Right lobe of liver (tissue), 6 donors: ENCODE data around the gene OLIG2. TPM values are rescaled to one million over a fixed set of nuclear protein-coding genes. Genes with fewer than 3 reads are reported as not detected.

ENCODE experiments used
- ATAC-seq, 4 donors: fragments of 200-7000 bp; cut with Tn5 transposase; one replicate each; pipeline ENCODE4 v1.9.1; 2020; ENCODE audit warnings: mild to moderate bottlenecking in 4 of 4, moderate library complexity in 4 of 4
- DNase-seq, 3 donors: peaks; one replicate each; pipeline ENCODE4 v3.0.0-alpha.2; 2020
- H3K27ac ChIP-seq, 3 donors: fragments of 200-600 bp; one replicate each; pipeline ENCODE4 v1.8.0; 2022
- H3K27me3 ChIP-seq, 2 donors: fragments of 200-600 bp; one replicate each; pipeline ENCODE4 v1.8.0; 2022
- H3K36me3 ChIP-seq, 4 donors: fragments of 200-600 bp; sonication (generic) in 1 of 4; one replicate each; pipeline versions ENCODE4 v1.5.1 to v1.8.0; 2017 to 2022; ENCODE audit warnings: control low read depth in 1 of 4
- H3K4me1 ChIP-seq, 4 donors: fragments of 200-600 bp; sonication (generic) in 1 of 4; one replicate each; pipeline versions ENCODE4 v1.5.1 to v1.8.0; 2017 to 2022; ENCODE audit warnings: control low read depth in 1 of 4
- H3K4me3 ChIP-seq, 3 donors: fragments of 200-600 bp; one replicate each; pipeline ENCODE4 v1.8.0; 2022
- H3K9me3 ChIP-seq, 4 donors: fragments of 200-600 bp; sonication (generic) in 1 of 4; one replicate each; pipeline versions ENCODE4 v1.5.1 to v1.8.0; 2017 to 2022; ENCODE audit warnings: control low read depth in 1 of 4
- CTCF ChIP-seq, 4 donors: fragments of 200-600 bp in 3 of 4; fragments of 450-650 bp in 1 of 4; IDR thresholded peaks; one replicate each; pipeline versions ENCODE4 v1.5.1 to v1.8.0; 2016 to 2022; ENCODE audit warnings: antibody characterized with exemption in 4 of 4, mild to moderate bottlenecking in 2 of 4
- POLR2A ChIP-seq: fragments of 450-650 bp; IDR thresholded peaks from one replicate; pipeline ENCODE4 v1.6.1; 2017; ENCODE audit warnings: antibody characterized with exemption, mild to moderate bottlenecking
- WGBS: methylation state at CpG from one replicate; pipeline ENCODE4 v1.1.6; 2018; ENCODE audit warnings: low coverage, low lambda C conversion rate; ENCODE audit not compliant: insufficient coverage; ENCODE audit errors: missing lambda C conversion rate; 5-methylcytosine and 5-hydroxymethylcytosine counted together
- intact Hi-C, 2 donors: fragments of 100-400 bp; cut with DNase I; formaldehyde crosslinking; loops; one replicate each; pipeline versions ENCODE4 v1.11.2 to v1.14.1; 2022
- total RNA-seq, 6 experiments: library from RNA; depleted of rRNA in 2 of 6; stranded (reverse); fragments of >200 nt in 2 of 6; fragmentation: NEBNext Ultra II Directional in 3 of 6; extraction: Animal tissue kit (Norgen Biotek cat#: 25700) in 3 of 6; gene quantifications; one replicate each; pipeline versions ENCODE4 v1.1.0 to v1.2.4, GENCODE V29; 2016 to 2023
- donor health status: DM: no; HTN: yes; CAD: no.
- donor health status: DM: no; HTN: no; CAD: no.
- donor health status: DM: no; HTN: no; CAD: no.
- donor health status: DM: no; HTN: yes; CAD: no.
- donor health status: DM: no; HTN: yes; CAD: no.

Gene OLIG2
- total RNA-seq, 6 experiments from 2014 or later, result not detected

- no peak overlapping the region for H3K27ac ChIP-seq
- ATAC-seq (no peak), DNase-seq (peak in 1 of 3 donors; percentile 40)
- H3K4me1 ChIP-seq, result peaks cover 0 to 11% (median 0%) of the 10 kb centered on the region in 4 donors
- WGBS, result 6% methylated on average over 19 of the region's 52 CpGs
- intact Hi-C loops, result no loop called here
- TF ChIP-seq CTCF (IDR thresholded peaks at IDR 0.05) (no peak), POLR2A (no peak)
- no peaks in the 10 kb centered on the region for H3K9me3 ChIP-seq
- no peak overlapping the region for H3K4me3 ChIP-seq
- H3K36me3 ChIP-seq, result no peaks in the 10 kb centered on the region
- H3K27me3 ChIP-seq, result peaks cover 7 to 63% of the 10 kb centered on the region in 2 donors
These were observed 2.7 kb upstream of the OLIG2 start for GRCh38 chr21:33022828-33023573.

DNA sequence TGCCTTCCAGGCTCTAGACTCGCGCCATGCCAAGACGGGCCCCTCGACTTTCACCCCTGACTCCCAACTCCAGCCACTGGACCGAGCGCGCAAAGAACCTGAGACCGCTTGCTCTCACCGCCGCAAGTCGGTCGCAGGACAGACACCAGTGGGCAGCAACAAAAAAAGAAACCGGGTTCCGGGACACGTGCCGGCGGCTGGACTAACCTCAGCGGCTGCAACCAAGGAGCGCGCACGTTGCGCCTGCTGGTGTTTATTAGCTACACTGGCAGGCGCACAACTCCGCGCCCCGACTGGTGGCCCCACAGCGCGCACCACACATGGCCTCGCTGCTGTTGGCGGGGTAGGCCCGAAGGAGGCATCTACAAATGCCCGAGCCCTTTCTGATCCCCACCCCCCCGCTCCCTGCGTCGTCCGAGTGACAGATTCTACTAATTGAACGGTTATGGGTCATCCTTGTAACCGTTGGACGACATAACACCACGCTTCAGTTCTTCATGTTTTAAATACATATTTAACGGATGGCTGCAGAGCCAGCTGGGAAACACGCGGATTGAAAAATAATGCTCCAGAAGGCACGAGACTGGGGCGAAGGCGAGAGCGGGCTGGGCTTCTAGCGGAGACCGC is 2.0 kb upstream of the OLIG2 start:
- no peaks in the 10 kb centered on the region for H3K36me3 ChIP-seq
- intact Hi-C loops, result no loop called here
- peaks cover 9 to 63% of the 10 kb centered on the region in 2 donors for H3K27me3 ChIP-seq
- no peak overlapping the region for H3K27ac ChIP-seq
- TF ChIP-seq POLR2A (no peak), CTCF (IDR thresholded peaks at IDR 0.05) (no peak)
- peak in 1 of 3 donors; percentile 41 for DNase-seq
- WGBS, result 6% methylated on average over 26 of the region's 49 CpGs
- no peak overlapping the region for H3K4me3 ChIP-seq
- no peaks in the 10 kb centered on the region for H3K9me3 ChIP-seq
- ATAC-seq, result no peak
- peaks cover 0 to 13% (median 0%) of the 10 kb centered on the region in 4 donors for H3K4me1 ChIP-seq

- peaks cover 0 to 17% (median 0%) of the 10 kb centered on the region in 4 donors for H3K4me1 ChIP-seq
These were observed 1.3 kb upstream of the OLIG2 start for GRCh38 chr21:33024201-33025103.

More at GRCh38 chr21:33024201-33025103, 1.3 kb upstream of the OLIG2 start:
- intact Hi-C loops, result no loop called here
- no peak for ATAC-seq
- H3K4me3 ChIP-seq, result no peak overlapping the region
- H3K27ac ChIP-seq, result no peak overlapping the region
- H3K9me3 ChIP-seq, result no peaks in the 10 kb centered on the region
- no peaks in the 10 kb centered on the region for H3K36me3 ChIP-seq
- TF ChIP-seq POLR2A (no peak), CTCF (IDR thresholded peaks at IDR 0.05) (no peak)
- no peak for DNase-seq
- H3K27me3 ChIP-seq, result peaks cover 12 to 63% of the 10 kb centered on the region in 2 donors
- 4% methylated on average over 30 of the region's 40 CpGs for WGBS
